Hepatocyte (in vitro differentiated cells): ENCODE measurements around the gene ADGRF3.

Source experiments
- EZH2 ChIP-seq: fragments of 200-600 bp; sonication (generic); IDR thresholded peaks from 2 replicates; pipeline ENCODE4 v1.6.1; 2016; ENCODE audit warnings: antibody characterized with exemption, mild to moderate bottlenecking, borderline replicate concordance
- EZH2phosphoT487 ChIP-seq: fragments of 200-600 bp; sonication (generic); IDR thresholded peaks from one replicate; pipeline ENCODE4 v1.6.1; 2018; ENCODE audit warnings: antibody characterized with exemption, mild to moderate bottlenecking, low read depth, moderate library complexity; ENCODE audit not compliant: unreplicated experiment, severe bottlenecking
- TF ChIP-seq, protein P1 (sequence below): fragments of 200-600 bp; sonication (generic); IDR thresholded peaks from 2 replicates; pipeline ENCODE4 v1.5.1; 2016; ENCODE audit warnings: antibody characterized with exemption, mild to moderate bottlenecking; ENCODE audit not compliant: poor library complexity

GRCh38 chr2:26298638-26299393, 47.8 kb downstream of the ADGRF3 start:
- TF ChIP-seq EZH2 (no peak), EZH2phosphoT487 (no peak)
- TF ChIP-seq, protein P1, sequence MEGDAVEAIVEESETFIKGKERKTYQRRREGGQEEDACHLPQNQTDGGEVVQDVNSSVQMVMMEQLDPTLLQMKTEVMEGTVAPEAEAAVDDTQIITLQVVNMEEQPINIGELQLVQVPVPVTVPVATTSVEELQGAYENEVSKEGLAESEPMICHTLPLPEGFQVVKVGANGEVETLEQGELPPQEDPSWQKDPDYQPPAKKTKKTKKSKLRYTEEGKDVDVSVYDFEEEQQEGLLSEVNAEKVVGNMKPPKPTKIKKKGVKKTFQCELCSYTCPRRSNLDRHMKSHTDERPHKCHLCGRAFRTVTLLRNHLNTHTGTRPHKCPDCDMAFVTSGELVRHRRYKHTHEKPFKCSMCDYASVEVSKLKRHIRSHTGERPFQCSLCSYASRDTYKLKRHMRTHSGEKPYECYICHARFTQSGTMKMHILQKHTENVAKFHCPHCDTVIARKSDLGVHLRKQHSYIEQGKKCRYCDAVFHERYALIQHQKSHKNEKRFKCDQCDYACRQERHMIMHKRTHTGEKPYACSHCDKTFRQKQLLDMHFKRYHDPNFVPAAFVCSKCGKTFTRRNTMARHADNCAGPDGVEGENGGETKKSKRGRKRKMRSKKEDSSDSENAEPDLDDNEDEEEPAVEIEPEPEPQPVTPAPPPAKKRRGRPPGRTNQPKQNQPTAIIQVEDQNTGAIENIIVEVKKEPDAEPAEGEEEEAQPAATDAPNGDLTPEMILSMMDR, result no peak
